OCI-M2 (cell line): ENCODE measurements around the gene IGFLR1.

Experiments used
- DNase-seq: peaks from one replicate; lab custom pipeline; 2025; ENCODE audit not compliant: unreplicated experiment; lab: John Stamatoyannopoulos, UW

IGFLR1 gene, protein sequence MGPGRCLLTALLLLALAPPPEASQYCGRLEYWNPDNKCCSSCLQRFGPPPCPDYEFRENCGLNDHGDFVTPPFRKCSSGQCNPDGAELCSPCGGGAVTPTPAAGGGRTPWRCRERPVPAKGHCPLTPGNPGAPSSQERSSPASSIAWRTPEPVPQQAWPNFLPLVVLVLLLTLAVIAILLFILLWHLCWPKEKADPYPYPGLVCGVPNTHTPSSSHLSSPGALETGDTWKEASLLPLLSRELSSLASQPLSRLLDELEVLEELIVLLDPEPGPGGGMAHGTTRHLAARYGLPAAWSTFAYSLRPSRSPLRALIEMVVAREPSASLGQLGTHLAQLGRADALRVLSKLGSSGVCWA

DNA sequence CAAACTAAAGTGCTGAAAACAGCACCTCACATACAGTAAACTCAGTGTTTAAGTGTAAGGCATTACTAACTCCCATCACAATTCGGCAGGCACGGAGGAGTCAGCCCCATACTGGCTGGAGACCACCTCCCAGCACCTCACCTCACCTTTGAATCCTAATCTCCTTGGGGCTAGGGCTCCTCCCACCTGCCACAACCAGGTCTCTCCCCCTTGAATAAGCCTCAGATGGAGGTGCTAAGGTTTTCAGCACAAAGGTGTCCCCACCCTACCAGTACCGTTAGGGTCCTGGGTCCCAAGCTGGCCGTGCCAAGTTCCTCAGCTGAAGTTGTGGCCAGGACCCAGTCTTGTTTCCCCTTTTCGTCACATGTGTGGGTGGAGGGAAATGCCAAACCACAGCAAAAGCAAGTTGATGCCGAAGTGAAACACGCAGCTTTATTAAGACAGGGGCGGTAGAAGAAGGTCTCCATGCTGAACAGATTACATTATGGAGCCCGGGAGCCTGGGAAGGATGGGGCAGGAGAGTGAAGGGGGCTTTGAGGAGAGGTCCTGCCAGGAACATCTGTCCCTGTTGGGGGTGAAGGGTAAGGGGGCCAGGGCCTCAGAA is at the start of gene IGFLR1:
Gene IGFLR1, minus strand, starts transcription at position 332 of the 604 bp plus-strand sequence. CDS start 1,272 bp downstream, outside the sequence.
- no peak for DNase-seq

DNA sequence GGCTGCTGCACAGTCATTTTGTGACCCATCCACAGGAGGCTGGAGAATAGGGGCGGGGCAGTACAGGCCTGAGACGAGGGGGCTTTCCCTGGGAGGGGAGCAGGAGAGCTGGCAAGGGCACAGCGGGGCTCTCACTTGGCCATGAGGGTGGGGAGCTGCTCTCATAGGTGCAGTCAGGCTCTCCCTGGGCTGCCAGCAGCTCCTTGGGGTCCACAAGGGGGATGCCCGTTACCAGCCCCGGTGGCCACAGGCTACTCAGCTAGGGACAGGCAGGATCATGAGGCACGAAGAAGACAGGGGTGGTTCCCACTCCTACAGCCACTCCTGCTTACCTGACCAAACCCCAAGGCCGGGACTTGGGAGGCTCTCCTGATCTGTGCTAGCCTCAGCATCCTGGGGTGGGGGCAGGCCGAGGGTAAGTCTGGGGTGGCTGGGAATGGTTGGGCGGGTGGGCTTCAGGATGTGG is 49.6 kb upstream of the IGFLR1 start:
- DNase-seq: no peak

DNA sequence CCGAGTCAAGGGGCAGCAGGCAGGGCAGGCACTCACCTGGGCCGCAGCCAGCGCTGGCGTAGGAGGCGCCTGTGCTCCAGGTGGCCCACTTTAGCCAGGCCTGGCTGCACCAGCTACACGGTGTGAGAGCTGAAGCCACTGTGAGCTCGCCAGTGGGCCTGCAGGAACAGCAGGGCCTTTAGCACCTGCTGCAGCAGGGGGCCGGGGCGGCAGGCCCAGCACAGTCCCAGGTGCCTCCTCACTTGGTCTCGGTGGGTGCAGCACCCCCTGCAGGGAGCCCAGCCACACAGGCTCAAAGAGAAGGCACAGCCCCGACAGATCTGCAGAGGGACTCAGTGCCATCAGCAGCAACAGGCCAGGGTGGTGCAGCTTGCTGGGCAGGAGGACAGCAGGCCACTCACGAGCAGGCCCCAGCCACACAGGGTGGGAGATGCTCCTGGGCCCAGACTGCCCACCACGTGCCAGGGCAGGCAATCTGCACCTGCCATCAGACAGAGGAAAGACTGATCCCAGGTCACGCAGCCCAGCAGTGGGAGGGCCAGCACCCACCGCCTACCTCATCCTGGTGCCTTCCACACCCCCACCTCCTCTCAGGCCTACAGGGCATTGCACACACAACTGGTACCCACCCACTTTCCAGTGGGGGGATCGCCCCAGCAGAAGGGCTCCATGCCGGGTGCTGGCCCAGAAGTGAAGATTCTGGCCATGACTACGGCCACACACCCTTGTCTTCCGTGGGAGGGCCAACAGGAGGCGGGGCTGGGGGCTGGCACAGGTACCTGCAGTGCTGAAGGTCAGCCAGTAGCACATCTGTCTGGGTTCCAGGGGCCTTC is 48.9 kb upstream of the IGFLR1 start:
- DNase-seq: no peak

DNA sequence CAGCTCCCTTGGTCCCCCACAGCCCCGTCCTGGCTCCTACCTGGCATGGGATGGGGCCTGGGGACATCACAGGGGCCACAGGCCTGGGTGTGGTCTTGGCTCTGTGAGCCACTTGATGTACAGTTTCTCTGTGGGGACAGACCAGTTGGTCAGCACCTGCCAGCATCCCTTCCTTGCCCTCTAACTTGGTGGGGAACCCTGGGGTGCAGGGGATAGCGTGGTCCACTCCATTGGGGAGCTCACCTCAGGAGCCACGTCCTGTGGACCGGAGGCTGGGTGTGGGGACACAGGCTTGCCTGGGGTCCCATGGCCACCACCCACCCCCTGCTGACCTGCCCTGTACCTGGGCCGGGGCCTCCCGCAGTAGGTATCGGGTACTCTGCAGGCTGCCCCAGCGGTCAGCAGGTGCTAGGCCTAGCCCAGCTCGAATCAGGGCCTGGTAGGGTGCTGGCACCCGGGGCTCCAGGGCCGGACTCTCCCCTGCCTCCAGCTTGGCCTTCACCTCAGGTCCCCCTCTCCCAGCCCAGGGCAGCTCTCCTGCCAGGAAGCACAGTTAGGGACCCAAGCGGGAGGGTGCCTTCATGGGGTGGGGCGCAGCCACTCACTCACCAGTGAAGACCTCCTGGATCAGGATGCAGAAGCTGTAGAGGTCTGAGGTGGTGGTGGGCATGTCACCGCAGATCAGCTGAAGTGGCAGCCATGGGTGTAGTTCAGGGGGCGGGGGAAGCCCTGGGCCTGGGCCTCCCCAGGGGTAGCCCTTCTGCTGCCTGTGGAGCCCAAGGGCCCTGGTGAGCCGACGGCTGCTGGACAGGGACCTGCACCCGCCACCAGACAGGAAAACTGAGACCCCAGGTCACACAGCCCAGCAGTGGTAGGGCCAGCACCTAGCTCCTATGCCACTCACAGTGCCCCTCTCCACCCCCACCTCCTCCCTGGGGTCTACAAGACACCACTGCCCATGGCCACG is 48.0 kb upstream of the IGFLR1 start:
- no peak for DNase-seq

DNA sequence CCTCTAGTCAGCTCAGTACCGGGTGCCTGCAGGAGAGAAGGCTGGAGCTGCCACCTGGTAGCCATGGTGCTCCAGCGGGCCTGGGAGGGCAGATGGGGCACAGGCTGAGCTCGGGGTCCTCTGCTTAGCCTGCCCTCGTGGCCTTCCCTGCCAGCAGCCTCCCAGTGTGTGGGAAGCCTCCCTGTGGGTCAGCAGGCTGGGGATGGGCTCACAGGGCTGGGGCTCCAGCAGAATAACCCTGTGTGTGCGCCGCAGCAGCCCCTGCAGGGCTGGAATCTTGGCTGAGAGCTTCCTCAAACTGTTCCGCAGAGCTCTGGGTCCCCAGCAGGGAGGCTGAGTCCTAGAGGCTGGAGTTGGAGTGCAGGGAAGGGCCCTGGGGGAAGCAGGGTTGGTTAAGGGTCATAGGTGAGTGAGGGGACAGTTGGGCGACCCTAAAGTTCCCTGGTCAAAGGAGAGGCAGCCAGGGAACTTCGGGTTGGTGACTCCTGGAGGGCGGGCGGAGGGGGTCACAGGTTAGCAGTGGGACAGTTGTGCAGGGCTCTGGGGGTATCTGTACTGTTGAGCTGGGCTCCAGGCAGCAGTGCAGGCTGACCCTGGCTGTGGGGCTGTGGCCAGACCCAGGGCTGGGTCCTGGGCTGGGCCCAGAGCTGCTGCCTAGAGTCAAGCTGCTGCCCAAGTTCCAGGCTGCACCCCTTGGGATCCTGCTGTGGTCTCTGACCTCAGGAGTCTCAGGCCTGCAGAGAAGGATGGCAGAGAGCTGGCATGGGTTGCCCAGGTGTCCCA is 47.1 kb upstream of the IGFLR1 start:
- DNase-seq: no peak

DNA sequence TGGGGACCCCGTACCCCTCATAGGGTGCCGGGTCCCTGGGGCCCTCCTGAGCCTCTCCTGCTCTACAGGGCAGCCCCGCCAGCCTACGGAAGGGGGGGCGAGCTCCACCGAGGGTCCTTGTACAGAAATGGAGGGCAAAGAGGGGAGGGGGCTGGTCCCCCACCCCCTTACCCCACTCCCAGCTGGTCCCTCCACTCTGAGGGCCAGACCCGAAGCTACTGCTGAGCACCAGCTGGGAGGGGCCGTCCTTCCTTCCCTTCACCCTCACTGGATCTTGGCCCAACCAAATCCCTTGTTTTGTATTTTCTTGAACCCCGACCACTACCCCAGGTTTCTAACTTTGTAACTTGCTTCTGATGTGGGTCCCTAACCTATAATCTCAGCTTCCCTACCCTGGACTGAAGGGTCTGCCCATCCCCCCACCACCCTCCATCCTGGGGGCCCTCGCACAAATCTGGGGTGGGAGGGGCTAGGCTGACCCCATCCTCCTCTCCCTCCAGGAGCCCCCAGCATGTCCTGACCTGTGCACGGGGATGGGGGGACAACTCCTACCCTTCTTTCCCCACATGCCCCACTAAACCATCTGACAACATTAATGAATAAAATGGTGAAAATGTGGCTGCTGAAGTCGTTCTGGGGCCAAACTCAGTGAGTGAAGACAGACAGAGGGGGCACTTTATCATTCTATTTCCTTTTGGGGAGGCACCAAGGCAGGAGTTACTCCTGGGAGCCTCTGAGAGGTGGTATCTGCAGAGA is 46.1 kb upstream of the IGFLR1 start:
- no peak for DNase-seq

DNA sequence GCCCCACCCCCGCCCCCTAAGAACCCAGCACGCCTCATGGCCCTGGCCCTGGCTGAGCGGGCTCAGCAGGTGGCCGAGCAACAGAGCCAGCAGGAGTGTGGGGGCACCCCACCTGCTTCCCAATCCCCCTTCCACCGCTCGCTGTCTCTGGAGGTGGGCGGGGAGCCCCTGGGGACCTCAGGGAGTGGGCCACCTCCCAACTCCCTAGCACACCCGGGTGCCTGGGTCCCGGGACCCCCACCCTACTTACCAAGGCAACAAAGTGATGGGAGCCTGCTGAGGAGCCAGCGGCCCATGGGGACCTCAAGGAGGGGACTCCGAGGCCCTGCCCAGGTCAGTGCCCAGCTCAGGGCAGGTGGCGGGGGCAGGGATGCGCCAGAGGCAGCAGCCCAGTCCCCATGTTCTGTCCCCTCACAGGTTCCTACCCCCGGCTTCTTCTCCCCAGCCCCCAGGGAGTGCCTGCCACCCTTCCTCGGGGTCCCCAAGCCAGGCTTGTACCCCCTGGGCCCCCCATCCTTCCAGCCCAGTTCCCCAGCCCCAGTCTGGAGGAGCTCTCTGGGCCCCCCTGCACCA is 45.1 kb upstream of the IGFLR1 start:
- no peak for DNase-seq

DNA sequence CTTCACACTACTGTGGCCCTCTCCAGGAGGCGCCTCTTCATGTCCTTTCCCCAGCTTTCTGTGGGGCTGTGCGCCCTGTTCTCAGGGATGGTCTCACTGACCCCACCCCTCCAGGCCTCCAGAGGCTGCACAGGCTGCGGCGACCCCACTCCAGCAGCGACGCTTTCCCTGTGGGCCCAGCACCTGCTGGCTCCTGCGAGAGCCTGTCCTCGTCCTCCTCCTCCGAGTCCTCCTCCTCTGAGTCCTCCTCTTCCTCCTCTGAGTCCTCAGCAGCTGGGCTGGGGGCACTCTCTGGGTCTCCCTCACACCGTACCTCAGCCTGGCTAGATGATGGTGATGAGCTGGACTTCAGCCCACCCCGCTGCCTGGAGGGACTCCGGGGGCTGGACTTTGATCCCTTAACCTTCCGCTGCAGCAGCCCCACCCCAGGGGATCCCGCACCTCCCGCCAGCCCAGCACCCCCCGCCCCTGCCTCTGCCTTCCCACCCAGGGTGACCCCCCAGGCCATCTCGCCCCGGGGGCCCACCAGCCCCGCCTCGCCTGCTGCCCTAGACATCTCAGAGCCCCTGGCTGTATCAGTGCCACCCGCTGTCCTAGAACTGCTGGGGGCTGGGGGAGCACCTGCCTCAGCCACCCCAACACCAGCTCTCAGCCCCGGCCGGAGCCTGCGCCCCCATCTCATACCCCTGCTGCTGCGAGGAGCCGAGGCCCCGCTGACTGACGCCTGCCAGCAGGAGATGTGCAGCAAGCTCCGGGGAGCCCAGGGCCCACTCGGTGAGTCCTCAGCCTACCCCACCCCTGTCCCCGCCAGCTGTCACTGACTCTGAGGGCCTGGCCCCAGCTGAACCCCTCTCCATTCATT is 44.3 kb upstream of the IGFLR1 start:
- DNase-seq: no peak

DNA sequence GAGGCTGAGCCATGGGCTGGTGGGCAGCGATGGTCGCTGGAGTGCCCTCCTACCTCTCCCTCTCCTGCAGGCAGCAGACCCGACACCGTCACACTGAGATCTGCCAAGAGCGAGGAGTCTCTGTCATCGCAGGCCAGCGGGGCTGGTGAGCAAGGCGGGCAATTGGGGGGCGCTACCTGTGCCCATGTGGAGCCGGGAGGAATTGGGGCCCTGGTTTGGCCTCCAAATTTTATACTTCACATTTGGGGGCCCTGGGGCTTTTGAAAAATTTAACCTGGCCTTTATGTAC is 43.0 kb upstream of the IGFLR1 start:
- DNase-seq: no peak

DNA sequence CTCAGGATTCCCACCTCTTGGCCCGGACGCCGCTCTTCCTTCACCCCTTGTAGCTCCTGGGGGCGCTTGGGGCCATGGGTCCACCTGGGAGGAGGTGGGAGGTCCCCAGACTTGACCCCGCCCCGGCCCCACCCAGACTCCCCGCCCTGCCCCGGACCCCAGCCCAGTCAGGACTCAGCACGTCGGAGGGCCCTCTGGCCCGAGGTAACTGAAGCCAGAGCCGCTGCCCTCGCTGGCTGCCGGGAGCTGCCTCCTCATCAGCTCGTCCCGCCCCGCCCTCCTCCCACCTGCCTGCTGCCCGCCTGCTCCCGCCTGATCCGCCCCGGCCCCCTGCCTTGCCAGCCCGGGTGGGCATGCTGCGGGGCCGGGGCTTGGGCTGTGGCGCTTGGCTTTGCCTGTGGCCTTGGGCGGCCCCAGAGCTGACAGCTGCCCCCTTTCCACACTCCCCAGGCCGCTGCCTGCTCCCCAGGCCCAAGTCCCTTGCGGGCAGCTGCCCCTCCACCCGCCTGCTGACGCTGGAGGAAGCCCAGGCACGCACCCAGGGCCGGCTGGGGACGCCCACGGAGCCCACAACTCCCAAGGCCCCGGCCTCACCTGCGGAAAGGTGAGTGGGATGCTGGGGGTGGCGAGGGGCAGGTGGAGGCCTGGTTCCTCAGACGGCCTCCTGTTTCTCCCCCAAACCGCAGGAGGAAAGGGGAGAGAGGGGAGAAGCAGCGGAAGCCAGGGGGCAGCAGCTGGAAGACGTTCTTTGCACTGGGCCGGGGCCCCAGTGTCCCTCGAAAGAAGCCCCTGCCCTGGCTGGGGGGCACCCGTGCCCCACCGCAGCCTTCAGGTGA is 42.5 kb upstream of the IGFLR1 start:
- no peak for DNase-seq

DNA sequence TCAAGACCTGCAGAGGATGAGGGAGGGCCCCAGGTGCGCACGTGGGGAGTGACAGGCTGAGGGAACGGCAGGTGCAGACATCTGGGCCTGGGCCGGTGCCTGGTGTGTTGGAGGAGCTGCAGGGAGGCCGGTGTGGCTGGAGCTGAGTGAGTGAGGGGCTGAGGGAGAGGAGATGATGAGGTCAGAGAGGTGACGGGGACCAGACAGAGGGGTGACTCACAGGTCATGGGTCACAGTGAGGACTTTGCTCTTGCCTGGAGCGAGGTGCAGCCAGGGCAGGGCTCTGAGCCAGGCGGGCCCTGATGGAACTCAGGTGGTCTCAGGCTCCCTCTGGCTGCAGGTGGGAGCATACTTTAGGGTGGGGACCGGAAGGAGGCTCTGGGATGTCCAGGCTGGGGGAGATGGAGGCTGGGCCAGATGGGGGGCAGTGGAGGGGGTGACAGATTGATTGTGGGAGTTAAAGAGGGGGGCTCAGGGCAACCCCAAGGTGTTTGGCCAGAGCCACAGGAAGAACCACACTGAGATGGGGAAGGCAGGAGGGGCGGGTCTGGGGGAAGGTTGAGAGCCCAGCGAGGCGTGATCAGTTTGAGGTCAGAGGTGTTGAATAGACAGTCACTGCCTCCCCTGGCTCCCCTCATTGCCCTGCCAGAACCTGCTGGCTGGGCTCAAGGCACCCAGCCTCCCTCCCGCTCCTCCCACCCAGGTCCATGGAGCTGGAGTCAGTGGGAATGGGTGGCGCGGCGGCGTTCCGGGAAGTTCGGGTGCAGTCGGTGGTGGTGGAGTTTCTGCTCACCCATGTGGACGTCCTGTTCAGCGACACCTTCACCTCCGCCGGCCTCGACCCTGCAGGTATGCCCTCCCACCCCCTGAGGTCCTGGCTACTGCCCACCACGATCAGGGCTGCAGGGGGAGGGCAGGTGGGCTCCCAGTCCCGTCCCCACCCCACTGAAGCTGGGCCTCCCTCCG is 41.5 kb upstream of the IGFLR1 start:
- DNase-seq: no peak

DNA sequence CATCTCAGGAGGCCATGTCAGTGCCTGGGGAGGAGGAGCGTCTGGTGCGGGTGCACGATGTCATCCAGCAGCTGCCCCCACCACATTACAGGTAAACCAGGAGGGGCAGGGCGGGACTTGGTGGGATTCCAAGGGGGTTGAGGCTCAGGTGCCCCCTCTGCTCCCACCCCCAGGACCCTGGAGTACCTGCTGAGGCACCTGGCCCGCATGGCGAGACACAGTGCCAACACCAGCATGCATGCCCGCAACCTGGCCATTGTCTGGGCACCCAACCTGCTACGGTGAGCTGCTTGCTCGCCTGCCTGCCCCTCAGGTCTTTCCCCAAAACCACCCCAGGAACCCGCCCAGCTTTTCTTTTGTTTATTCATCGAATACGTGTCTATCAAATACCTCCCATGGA is 40.3 kb upstream of the IGFLR1 start:
- DNase-seq: no peak

DNA sequence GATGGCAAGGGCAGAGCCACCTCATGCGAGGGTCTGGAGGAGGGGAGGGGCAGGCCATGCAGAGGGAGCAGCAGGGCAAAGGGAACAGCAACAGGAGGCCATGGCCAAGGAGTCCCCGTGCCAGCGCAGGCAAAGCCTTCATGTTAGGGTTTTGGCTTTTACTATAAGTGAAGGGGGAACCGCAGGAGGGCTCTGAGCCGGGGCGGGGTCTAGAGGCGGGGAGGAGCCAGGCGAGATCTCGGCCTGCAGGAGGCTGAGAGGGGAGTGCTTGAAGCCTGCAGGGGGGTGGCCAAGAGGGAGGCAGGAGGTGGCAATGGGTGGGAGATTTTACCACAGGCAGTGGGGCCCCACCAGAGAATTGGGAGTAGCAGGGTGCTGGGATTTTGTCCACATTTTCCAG is 39.4 kb upstream of the IGFLR1 start:
- no peak for DNase-seq

DNA sequence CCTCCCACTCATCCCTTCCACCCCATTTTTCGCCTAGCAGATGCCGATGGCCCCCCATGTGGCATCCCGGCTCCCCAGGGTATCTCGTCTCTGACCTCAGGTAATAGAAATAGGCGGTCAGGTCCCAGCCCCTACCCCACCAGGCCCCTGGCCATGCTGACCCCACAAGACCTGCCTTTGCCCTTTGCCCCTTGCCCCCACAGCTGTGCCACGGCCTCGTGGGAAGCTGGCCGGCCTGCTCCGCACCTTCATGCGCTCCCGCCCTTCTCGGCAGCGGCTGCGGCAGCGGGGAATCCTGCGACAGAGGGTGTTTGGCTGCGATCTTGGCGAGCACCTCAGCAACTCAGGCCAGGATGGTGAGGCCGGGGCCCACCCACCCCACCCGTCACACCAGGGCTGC is 38.5 kb upstream of the IGFLR1 start:
- no peak for DNase-seq

DNA sequence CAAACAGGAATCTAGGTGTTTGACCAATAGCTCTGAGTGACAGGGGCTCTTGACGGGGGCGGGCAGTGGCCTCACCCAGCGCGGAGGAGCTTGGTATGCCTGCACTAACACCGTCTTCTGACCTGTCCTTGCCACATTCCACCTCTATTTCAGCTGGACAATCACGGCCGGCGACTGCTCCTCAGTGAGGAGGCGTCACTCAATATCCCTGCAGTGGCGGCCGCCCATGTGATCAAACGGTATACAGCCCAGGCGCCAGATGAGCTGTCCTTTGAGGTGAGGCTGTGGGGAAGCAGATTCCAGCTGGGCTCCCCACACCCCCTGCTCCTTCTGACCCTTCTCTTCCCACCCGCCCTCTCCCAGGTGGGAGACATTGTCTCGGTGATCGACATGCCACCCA is 37.8 kb upstream of the IGFLR1 start:
- no peak for DNase-seq

DNA sequence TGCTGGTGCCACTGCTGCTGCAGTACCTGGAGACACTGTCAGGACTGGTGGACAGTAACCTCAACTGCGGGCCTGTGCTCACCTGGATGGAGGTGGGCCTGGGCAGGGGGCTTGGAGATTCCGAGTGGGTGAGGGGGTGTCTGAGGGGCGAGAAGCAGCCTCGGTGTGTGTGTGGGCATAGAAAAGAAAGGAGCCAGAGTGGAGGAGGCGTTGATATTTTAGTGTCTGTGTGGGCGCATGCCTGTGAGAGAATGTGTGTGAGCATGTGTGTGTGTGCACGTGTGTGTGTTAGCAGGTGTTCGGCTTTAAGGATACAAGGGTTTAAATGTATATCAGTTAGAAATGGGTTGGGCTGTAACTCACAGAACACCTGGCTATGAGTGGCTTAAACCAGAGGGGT is 36.8 kb upstream of the IGFLR1 start:
- no peak for DNase-seq
